A549 (cell line): ENCODE data around the gene AFF3. TPM values are rescaled to one million over a fixed set of nuclear protein-coding genes. Genes with fewer than 3 reads are reported as not detected.

Experiments used
- ATAC-seq, 2 experiments: fragments of 200-7000 bp in 1 of 2; fragments of >200 bp in 1 of 2; cut with Nextera tagmentation in 1 of 2; cut with Tn5 transposase in 1 of 2; 3 replicates each; pipeline versions ENCODE4 v1.8.0 to v1.9.1; 2018 to 2020; ENCODE audit warnings: mild to moderate bottlenecking in 1 of 2, moderate library complexity in 1 of 2
- CTCF ChIA-PET: fragments of 300-600 bp; sonication (Branson Sonifier 250); formaldehyde crosslinking; extraction: SDS; loops from one replicate; lab custom pipeline; 2021; ENCODE audit warnings: antibody characterized with exemption, inconsistent platforms; lab: Yijun Ruan, JAX
- POLR2A ChIA-PET: fragments of 350-600 bp; formaldehyde crosslinking; extraction: SDS; loops from one replicate; lab custom pipeline; 2021; ENCODE audit warnings: antibody characterized with exemption, inconsistent platforms; lab: Yijun Ruan, JAX
- DNase-seq, 2 experiments: peaks; one replicate each; pipeline versions ENCODE4 v3.0.0 to v3.0.0-alpha.2; 2011 to 2016; ENCODE audit warnings: low read depth in 1 of 2, low spot score in 1 of 2
- FAIRE-seq: peaks from 2 replicates; lab custom pipeline; 2011; peaks lifted over from hg19 to GRCh38; lab: Jason Lieb, UNC
- H3K27ac ChIP-seq, 2 experiments: fragments of >200 bp; sonication (Bioruptor Twin); formaldehyde crosslinking; 3 replicates each; pipeline ENCODE4 v1.5.1; 2016 to 2017
- H3K4me1 ChIP-seq: fragments of >200 bp; sonication (Bioruptor Twin); formaldehyde crosslinking; 3 replicates; pipeline ENCODE4 v1.6.1; 2016
- H3K4me2 ChIP-seq: fragments of >200 bp; sonication (Bioruptor Twin); formaldehyde crosslinking; 3 replicates; pipeline ENCODE4 v1.6.1; 2016
- H3K4me3 ChIP-seq: fragments of >200 bp; sonication (Bioruptor Twin); formaldehyde crosslinking; 3 replicates; pipeline ENCODE4 v1.5.1; 2016
- H3K9me3 ChIP-seq: fragments of >200 bp; sonication (Bioruptor Twin); formaldehyde crosslinking; 3 replicates; pipeline ENCODE4 v1.6.1; 2016
- BCL3 ChIP-seq: fragments of >200 bp; sonication (Bioruptor Twin); formaldehyde crosslinking; IDR thresholded peaks from 3 replicates; pipeline ENCODE4 v1.6.1; 2016
- CEBPB ChIP-seq, 2 experiments: fragments of >200 bp in 1 of 2; sonication (Bioruptor Twin) in 1 of 2; formaldehyde crosslinking in 1 of 2; IDR thresholded peaks; 2 replicates each; pipeline ENCODE4 v1.6.1; 2012 to 2016
- CHD2 ChIP-seq: fragments of 150-350 bp; IDR thresholded peaks from 2 replicates; pipeline ENCODE4 v1.6.1; 2014; ENCODE audit warnings: low read length; ENCODE audit not compliant: partially characterized antibody
- EHF ChIP-seq: fragments of 250-450 bp; sonication (Bioruptor Pico); IDR thresholded peaks from 2 replicates; pipeline ENCODE4 v1.5.0; 2020; ENCODE audit warnings: mild to moderate bottlenecking
- EP300 ChIP-seq, 2 experiments: fragments of >200 bp; sonication (Bioruptor Twin); formaldehyde crosslinking; IDR thresholded peaks; 2 replicates in 1 of 2; 3 replicates in 1 of 2; pipeline ENCODE4 v1.6.1; 2016 to 2017
- HMGXB4 ChIP-seq: fragments of 250-450 bp; sonication (Bioruptor Pico); IDR thresholded peaks from 2 replicates; pipeline ENCODE4 v1.5.0; 2021; ENCODE audit warnings: mild to moderate bottlenecking, moderate library complexity, borderline replicate concordance
- HOXA7 ChIP-seq: fragments of 250-450 bp; sonication (Bioruptor Pico); IDR thresholded peaks from 2 replicates; pipeline ENCODE4 v1.5.0; 2020; ENCODE audit warnings: mild to moderate bottlenecking, moderate library complexity
- HOXB5 ChIP-seq: fragments of 250-450 bp; sonication (Bioruptor Pico); IDR thresholded peaks from 2 replicates; pipeline ENCODE4 v1.5.0; 2020; ENCODE audit warnings: mild to moderate bottlenecking, moderate library complexity
- KDM1A ChIP-seq: fragments of 200-600 bp; sonication (generic); IDR thresholded peaks from 2 replicates; pipeline ENCODE4 v1.6.1; 2016; ENCODE audit warnings: low read depth, mild to moderate bottlenecking
- KDM5A ChIP-seq: fragments of 200-600 bp; sonication (generic); IDR thresholded peaks from 2 replicates; pipeline ENCODE4 v1.6.1; 2016; ENCODE audit warnings: antibody characterized with exemption, mild to moderate bottlenecking
- NFE2L2 ChIP-seq: fragments of 150-350 bp; conservative IDR thresholded peaks from 2 replicates; pipeline ENCODE4 v1.6.1; 2014; ENCODE audit warnings: low read length
- PHF8 ChIP-seq: fragments of 200-600 bp; sonication (generic); IDR thresholded peaks from 2 replicates; pipeline ENCODE4 v1.6.1; 2016; ENCODE audit warnings: low read depth, mild to moderate bottlenecking, antibody characterized with exemption, moderate library complexity, borderline replicate concordance
- POLR2AphosphoS2 ChIP-seq: conservative IDR thresholded peaks from 2 replicates; pipeline ENCODE4 v1.6.1; 2012; ENCODE audit warnings: low read length, improper control_type of control experiment, inconsistent platforms
- RAD21 ChIP-seq, 2 experiments: fragments of >200 bp in 1 of 2; sonication (Bioruptor Twin) in 1 of 2; formaldehyde crosslinking in 1 of 2; IDR thresholded peaks in 1 of 2; conservative IDR thresholded peaks in 1 of 2; 2 replicates in 1 of 2; 3 replicates in 1 of 2; pipeline ENCODE4 v1.6.1; 2012 to 2018; ENCODE audit warnings: inconsistent platforms in 1 of 2
- RARB ChIP-seq: fragments of 250-450 bp; sonication (Bioruptor Pico); IDR thresholded peaks from 2 replicates; pipeline ENCODE4 v1.8.0; 2021; ENCODE audit warnings: mild to moderate bottlenecking, moderate library complexity
- RCOR1 ChIP-seq: fragments of 150-350 bp; IDR thresholded peaks from 2 replicates; pipeline ENCODE4 v1.6.1; 2014; ENCODE audit warnings: antibody characterized with exemption, low read length, low read depth
- REST ChIP-seq: fragments of 200-600 bp; sonication (generic); IDR thresholded peaks from 2 replicates; pipeline ENCODE4 v1.6.1; 2016; ENCODE audit warnings: antibody characterized with exemption, mild to moderate bottlenecking, moderate library complexity
- RFX5 ChIP-seq: fragments of 450-650 bp; IDR thresholded peaks from 2 replicates; pipeline ENCODE4 v1.7.1; 2014; ENCODE audit warnings: antibody characterized with exemption, mild to moderate bottlenecking, moderate library complexity
- SMC3 ChIP-seq: fragments of >200 bp; sonication (Bioruptor Twin); formaldehyde crosslinking; IDR thresholded peaks from 3 replicates; pipeline ENCODE4 v1.6.1; 2018; ENCODE audit warnings: inconsistent platforms
- USF2 ChIP-seq: fragments of 450-650 bp; IDR thresholded peaks from 2 replicates; pipeline ENCODE4 v1.6.1; 2014; ENCODE audit warnings: antibody characterized with exemption
- WGBS: methylation state at CpG from one replicate; pipeline ENCODE4 v1.1.6; 2017; ENCODE audit errors: missing lambda C conversion rate; 5-methylcytosine and 5-hydroxymethylcytosine counted together
- polyA plus RNA-seq, 4 experiments: library from polyadenylated mRNA; depleted of rRNA in 3 of 4; stranded (reverse); fragments of >200 nt; fragmentation: RNase III in 1 of 4; extraction: RNeasy Plus Mini Kit Qiagen cat#74134 plus additional on column Dnase treatment in 1 of 4; gene quantifications; 2 replicates in 3 of 4; 3 replicates in 1 of 4; pipeline ENCODE4 v1.2.3, GENCODE V29; 2011 to 2017

AFF3 gene
- polyA plus RNA-seq, 2 of the 4 experiments (the other 2 are of a cell fraction), result not detected

GRCh38 chr2:99852956-99853355 lies 289.4 kb downstream of the AFF3 start:
- POLR2A ChIA-PET, result no interaction called here
- FAIRE-seq, result no peak
- no peak overlapping the region for H3K4me3 ChIP-seq

GRCh38 chr2:99852376-99852934 lies 289.9 kb downstream of the AFF3 start:
- H3K4me1 ChIP-seq, result no peaks in the 10 kb centered on the region
- TF ChIP-seq HMGXB4 (CRISPR knock-in tag) (no peak), KDM1A (no peak), RARB (no peak), REST (no peak), EHF (CRISPR knock-in tag) (no peak), SMC3 (no peak), USF2 (no peak), PHF8 (no peak), RFX5 (no peak), HOXB5 (no peak), RAD21 (conservative IDR thresholded peaks at IDR 0.05 in 1 of 2, IDR thresholded peaks at IDR 0.05 in 1 of 2) (no peak), CEBPB (IDR thresholded peaks at IDR 0.05) (no peak), NFE2L2 (no peak), POLR2AphosphoS2 (no peak)
- ATAC-seq (no peak), FAIRE-seq (no peak), DNase-seq (no peak)
- H3K9me3 ChIP-seq, result no peaks in the 10 kb centered on the region
- WGBS, result 26% methylated on average over 6 of the region's 6 CpGs
- ChIA-PET CTCF (no interaction called here), POLR2A (no interaction called here)
- no peak overlapping the region for H3K27ac ChIP-seq
- no peak overlapping the region for H3K4me3 ChIP-seq
- H3K4me2 ChIP-seq, result no peak overlapping the region

More at GRCh38 chr2:99852956-99853355, 289.4 kb downstream of the AFF3 start:
- Histone ChIP-seq H3K9me3 (no peaks in the 10 kb centered on the region), H3K4me2 (no peak overlapping the region), H3K27ac (no peak overlapping the region), H3K4me1 (no peaks in the 10 kb centered on the region)
- TF ChIP-seq CHD2 (no peak), KDM5A (no peak), HOXB5 (no peak), HOXA7 (CRISPR knock-in tag) (no peak), RARB (no peak), KDM1A (no peak), BCL3 (no peak), EP300 (IDR thresholded peaks at IDR 0.05) (no peak), RCOR1 (no peak)
- 51% methylated on average over 2 of the region's 2 CpGs for WGBS
- ATAC-seq, result no peak
- CTCF ChIA-PET, result no interaction called here
- DNase-seq, result no peak
